ENCODE measurements around the gene TMEM108.

The TMEM108 gene

GRCh38 chr3:133400006-133400515 lies 361.9 kb downstream of the TMEM108 start, which contains the start of gene BFSP2:
TSS of gene BFSP2 (plus strand) at chr3:133400056. CDS start at chr3:133400084, 28 bp downstream.
- Histone ChIP-seq H3K36me3 (ENCODE audit: control insufficient read depth, insufficient read depth, low read length) (no peaks in the 10 kb centered on the region), H3K9ac (ENCODE audit: low read length) (no peak within 1 kb of the TSS), H3K27me3 (ENCODE audit: control insufficient read depth, insufficient read depth, low read length) (no peaks in the 10 kb centered on the region), H3K4me3 (ENCODE audit: low read depth, low read length) (no peak within 1 kb of the TSS), H3K27ac (ENCODE audit: low read depth, low read length) (no peak within 1 kb of the TSS), H3K9me3 (ENCODE audit: control insufficient read depth, insufficient read depth, low read depth, low read length) (no peaks in the 10 kb centered on the region), H3K4me1 (ENCODE audit: control insufficient read depth, insufficient read depth, low read length) (no peaks in the 10 kb centered on the region)

- Histone ChIP-seq H3K27ac (ENCODE audit: low read depth, low read length) (no peak overlapping the region), H3K4me1 (ENCODE audit: control insufficient read depth, insufficient read depth, low read length) (no peaks in the 10 kb centered on the region), H3K36me3 (ENCODE audit: control insufficient read depth, insufficient read depth, low read length) (no peaks in the 10 kb centered on the region)
Observed at GRCh38 chr3:133401374-133402135, 363.4 kb downstream of the TMEM108 start.

GRCh38 chr3:133404920-133405319 lies 366.7 kb downstream of the TMEM108 start:
- Histone ChIP-seq H3K27me3 (ENCODE audit: control insufficient read depth, insufficient read depth, low read length) (no peaks in the 10 kb centered on the region), H3K4me1 (ENCODE audit: control insufficient read depth, insufficient read depth, low read length) (no peaks in the 10 kb centered on the region), H3K9me3 (ENCODE audit: control insufficient read depth, insufficient read depth, low read depth, low read length) (no peaks in the 10 kb centered on the region), H3K9ac (ENCODE audit: low read length) (no peak overlapping the region), H3K4me3 (ENCODE audit: low read depth, low read length) (no peak overlapping the region), H3K27ac (ENCODE audit: low read depth, low read length) (no peak overlapping the region), H3K36me3 (ENCODE audit: control insufficient read depth, insufficient read depth, low read length) (no peaks in the 10 kb centered on the region)

More at GRCh38 chr3:133401374-133402135, 363.4 kb downstream of the TMEM108 start:
- no peaks in the 10 kb centered on the region for H3K9me3 ChIP-seq (ENCODE audit: control insufficient read depth, insufficient read depth, low read depth, low read length)
- no peak overlapping the region for H3K4me3 ChIP-seq (ENCODE audit: low read depth, low read length)
- H3K9ac ChIP-seq (ENCODE audit: low read length) = no peak overlapping the region
- H3K27me3 ChIP-seq (ENCODE audit: control insufficient read depth, insufficient read depth, low read length) = no peaks in the 10 kb centered on the region

- no peaks in the 10 kb centered on the region for H3K36me3 ChIP-seq (ENCODE audit: control insufficient read depth, insufficient read depth, low read length)
- no peak overlapping the region for H3K27ac ChIP-seq (ENCODE audit: low read depth, low read length)
- H3K4me3 ChIP-seq (ENCODE audit: low read depth, low read length) = no peak overlapping the region
- H3K9me3 ChIP-seq (ENCODE audit: control insufficient read depth, insufficient read depth, low read depth, low read length) = no peaks in the 10 kb centered on the region
- no peak overlapping the region for H3K9ac ChIP-seq (ENCODE audit: low read length)
- peaks cover 3% of the 10 kb centered on the region; the same call in 1 of the 2 replicates for H3K27me3 ChIP-seq (ENCODE audit: control insufficient read depth, insufficient read depth, low read length)
- peaks cover 9% of the 10 kb centered on the region; the same call in 1 of the 2 replicates for H3K4me1 ChIP-seq (ENCODE audit: control insufficient read depth, insufficient read depth, low read length)
Observed at GRCh38 chr3:133408366-133408765, 370.2 kb downstream of the TMEM108 start.

- H3K9me3 ChIP-seq (ENCODE audit: control insufficient read depth, insufficient read depth, low read depth, low read length) = no peaks in the 10 kb centered on the region
- no peak overlapping the region for H3K4me3 ChIP-seq (ENCODE audit: low read depth, low read length)
- H3K9ac ChIP-seq (ENCODE audit: low read length) = no peak overlapping the region
- H3K27me3 ChIP-seq (ENCODE audit: control insufficient read depth, insufficient read depth, low read length) = peaks cover 3% of the 10 kb centered on the region; the same call in 1 of the 2 replicates
- H3K4me1 ChIP-seq (ENCODE audit: control insufficient read depth, insufficient read depth, low read length) = peaks cover 12% of the 10 kb centered on the region; the same call in 1 of the 2 replicates
- H3K27ac ChIP-seq (ENCODE audit: low read depth, low read length) = no peak overlapping the region
- no peaks in the 10 kb centered on the region for H3K36me3 ChIP-seq (ENCODE audit: control insufficient read depth, insufficient read depth, low read length)
Observed at GRCh38 chr3:133408961-133409360, 370.8 kb downstream of the TMEM108 start.

- H3K36me3 ChIP-seq (ENCODE audit: control insufficient read depth, insufficient read depth, low read length) = no peaks in the 10 kb centered on the region
- no peak overlapping the region for H3K27ac ChIP-seq (ENCODE audit: low read depth, low read length)
- peaks cover 12% of the 10 kb centered on the region; the same call in 1 of the 2 replicates for H3K4me1 ChIP-seq (ENCODE audit: control insufficient read depth, insufficient read depth, low read length)
- no peaks in the 10 kb centered on the region for H3K9me3 ChIP-seq (ENCODE audit: control insufficient read depth, insufficient read depth, low read depth, low read length)
- no peak overlapping the region for H3K4me3 ChIP-seq (ENCODE audit: low read depth, low read length)
- H3K27me3 ChIP-seq (ENCODE audit: control insufficient read depth, insufficient read depth, low read length) = peaks cover 3% of the 10 kb centered on the region; the same call in 1 of the 2 replicates
- H3K9ac ChIP-seq (ENCODE audit: low read length) = no peak overlapping the region
Observed at GRCh38 chr3:133410191-133410892, 372.2 kb downstream of the TMEM108 start.

GRCh38 chr3:133412183-133413132 lies 374.3 kb downstream of the TMEM108 start:
- H3K4me1 ChIP-seq (ENCODE audit: control insufficient read depth, insufficient read depth, low read length) = peaks cover 12% of the 10 kb centered on the region; the same call in 1 of the 2 replicates
- H3K27ac ChIP-seq (ENCODE audit: low read depth, low read length) = no peak overlapping the region
- H3K36me3 ChIP-seq (ENCODE audit: control insufficient read depth, insufficient read depth, low read length) = no peaks in the 10 kb centered on the region
- H3K9ac ChIP-seq (ENCODE audit: low read length) = no peak overlapping the region
- H3K4me3 ChIP-seq (ENCODE audit: low read depth, low read length) = no peak overlapping the region
- no peaks in the 10 kb centered on the region for H3K9me3 ChIP-seq (ENCODE audit: control insufficient read depth, insufficient read depth, low read depth, low read length)
- H3K27me3 ChIP-seq (ENCODE audit: control insufficient read depth, insufficient read depth, low read length) = peaks cover 3% of the 10 kb centered on the region; the same call in 1 of the 2 replicates

GRCh38 chr3:133413161-133414020 lies 375.2 kb downstream of the TMEM108 start:
- no peaks in the 10 kb centered on the region for H3K9me3 ChIP-seq (ENCODE audit: control insufficient read depth, insufficient read depth, low read depth, low read length)
- H3K4me1 ChIP-seq (ENCODE audit: control insufficient read depth, insufficient read depth, low read length) = peaks cover 12% of the 10 kb centered on the region; the same call in 1 of the 2 replicates
- H3K36me3 ChIP-seq (ENCODE audit: control insufficient read depth, insufficient read depth, low read length) = no peaks in the 10 kb centered on the region
- H3K27ac ChIP-seq (ENCODE audit: low read depth, low read length) = no peak overlapping the region
- H3K27me3 ChIP-seq (ENCODE audit: control insufficient read depth, insufficient read depth, low read length) = peaks cover 3% of the 10 kb centered on the region; the same call in 1 of the 2 replicates
- no peak overlapping the region for H3K4me3 ChIP-seq (ENCODE audit: low read depth, low read length)
- H3K9ac ChIP-seq (ENCODE audit: low read length) = no peak overlapping the region

GRCh38 chr3:133414021-133414392 lies 375.8 kb downstream of the TMEM108 start:
- H3K9ac ChIP-seq (ENCODE audit: low read length) = no peak overlapping the region
- H3K9me3 ChIP-seq (ENCODE audit: control insufficient read depth, insufficient read depth, low read depth, low read length) = no peaks in the 10 kb centered on the region
- peaks cover 12% of the 10 kb centered on the region; the same call in 1 of the 2 replicates for H3K4me1 ChIP-seq (ENCODE audit: control insufficient read depth, insufficient read depth, low read length)
- no peaks in the 10 kb centered on the region for H3K36me3 ChIP-seq (ENCODE audit: control insufficient read depth, insufficient read depth, low read length)
- peaks cover 3% of the 10 kb centered on the region; the same call in 1 of the 2 replicates for H3K27me3 ChIP-seq (ENCODE audit: control insufficient read depth, insufficient read depth, low read length)
- no peak overlapping the region for H3K27ac ChIP-seq (ENCODE audit: low read depth, low read length)
- no peak overlapping the region for H3K4me3 ChIP-seq (ENCODE audit: low read depth, low read length)

Data from HUES6 (cell line).